ENCODE data around the gene MGAT5B. TPM values are rescaled to one million over a fixed set of nuclear protein-coding genes. Genes with fewer than 3 reads are reported as not detected.

MGAT5B gene
- total RNA-seq, 4 donors from 2014 or later, result 0.19 to 0.47 TPM; not detected in 2

DNA sequence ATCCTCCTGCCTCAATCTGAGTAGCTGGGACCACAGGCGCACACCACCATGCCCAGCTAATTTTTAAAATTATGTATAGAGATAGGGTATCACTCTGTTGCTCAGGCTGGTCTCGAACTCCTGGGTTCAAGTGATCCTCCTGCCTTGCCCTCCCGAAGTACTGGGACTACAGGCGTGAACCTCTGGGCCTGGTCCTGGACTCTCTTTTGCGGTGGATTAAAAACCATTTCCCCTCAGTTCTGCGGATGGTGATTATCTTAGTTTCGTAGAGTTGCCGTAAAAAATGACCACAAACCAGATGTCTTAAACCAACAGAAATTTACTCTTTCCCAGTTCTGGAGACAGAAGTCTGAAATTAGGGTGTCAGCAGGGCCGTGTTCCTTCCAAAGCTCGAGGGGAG is 28.8 kb downstream of the MGAT5B start:
- no peak for TF ChIP-seq POLR2A (IDR thresholded peaks at IDR 0.05)
- TF ChIP-seq, protein P1, sequence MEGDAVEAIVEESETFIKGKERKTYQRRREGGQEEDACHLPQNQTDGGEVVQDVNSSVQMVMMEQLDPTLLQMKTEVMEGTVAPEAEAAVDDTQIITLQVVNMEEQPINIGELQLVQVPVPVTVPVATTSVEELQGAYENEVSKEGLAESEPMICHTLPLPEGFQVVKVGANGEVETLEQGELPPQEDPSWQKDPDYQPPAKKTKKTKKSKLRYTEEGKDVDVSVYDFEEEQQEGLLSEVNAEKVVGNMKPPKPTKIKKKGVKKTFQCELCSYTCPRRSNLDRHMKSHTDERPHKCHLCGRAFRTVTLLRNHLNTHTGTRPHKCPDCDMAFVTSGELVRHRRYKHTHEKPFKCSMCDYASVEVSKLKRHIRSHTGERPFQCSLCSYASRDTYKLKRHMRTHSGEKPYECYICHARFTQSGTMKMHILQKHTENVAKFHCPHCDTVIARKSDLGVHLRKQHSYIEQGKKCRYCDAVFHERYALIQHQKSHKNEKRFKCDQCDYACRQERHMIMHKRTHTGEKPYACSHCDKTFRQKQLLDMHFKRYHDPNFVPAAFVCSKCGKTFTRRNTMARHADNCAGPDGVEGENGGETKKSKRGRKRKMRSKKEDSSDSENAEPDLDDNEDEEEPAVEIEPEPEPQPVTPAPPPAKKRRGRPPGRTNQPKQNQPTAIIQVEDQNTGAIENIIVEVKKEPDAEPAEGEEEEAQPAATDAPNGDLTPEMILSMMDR (IDR thresholded peaks at IDR 0.05), result no peak

DNA sequence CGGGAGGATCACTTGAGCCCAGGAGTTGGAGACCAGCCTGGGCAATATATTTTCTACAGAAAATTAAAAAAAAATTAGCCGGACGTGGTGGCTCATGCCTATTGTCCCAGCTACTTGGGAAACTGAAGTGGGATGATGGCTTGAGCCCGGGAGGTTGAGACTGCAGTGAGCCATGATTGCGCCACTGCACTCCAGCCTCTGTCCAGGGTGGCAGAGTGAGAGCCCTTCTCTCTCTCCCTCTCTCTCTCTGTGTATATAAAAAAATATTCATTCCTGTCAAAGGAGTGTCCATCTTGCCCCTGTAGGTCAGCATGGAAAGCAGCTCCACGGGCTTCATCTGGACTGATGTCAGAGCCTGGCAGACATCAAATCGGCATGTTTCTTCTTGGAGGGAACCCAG is 31.2 kb downstream of the MGAT5B start:
- H3K4me3 ChIP-seq (ENCODE audit: low read depth, poor library complexity, severe bottlenecking), result no peak overlapping the region
- 76 to 86% methylated on average over 7 of the region's 7 CpGs for WGBS, 2 donors
- no peak for DNase-seq (ENCODE audit: low spot score in 2 of 2)
- no peak for TF ChIP-seq POLR2A (IDR thresholded peaks at IDR 0.05)
- TF ChIP-seq, protein P1 (IDR thresholded peaks at IDR 0.05), result no peak
- intact Hi-C loops (cut with DNase I; ENCODE audit: low total_unique reads), result no loop called here

More for the DNA sequence above, 28.8 kb downstream of the MGAT5B start:
- H3K4me3 ChIP-seq (ENCODE audit: low read depth, poor library complexity, severe bottlenecking), result no peak overlapping the region
- WGBS, 2 donors, result 82 to 83% methylated on average over 10 of the region's 10 CpGs
- intact Hi-C loops (cut with DNase I; ENCODE audit: low total_unique reads), result no loop called here
- no peak for DNase-seq (ENCODE audit: low spot score in 2 of 2)

DNA sequence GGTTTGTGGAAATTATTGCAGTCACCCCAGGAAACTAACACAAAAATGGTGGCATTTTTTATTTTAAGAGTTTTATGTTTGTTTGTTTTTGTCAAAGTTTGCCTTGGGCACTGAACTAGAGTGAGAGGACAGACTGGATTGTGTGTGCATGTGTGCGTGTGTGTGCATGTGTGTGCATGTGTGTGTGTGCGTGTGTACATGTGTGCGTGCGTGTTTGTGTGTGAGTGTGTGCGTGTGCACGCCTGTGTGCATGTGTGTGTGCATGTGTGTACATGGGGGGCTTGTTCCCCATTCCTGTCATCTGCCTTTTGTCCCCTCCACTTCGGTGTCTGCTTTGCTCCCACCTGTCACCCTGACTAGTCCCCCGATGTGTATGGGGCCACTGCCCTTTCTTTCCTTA is 32.5 kb downstream of the MGAT5B start:
- 79 to 92% methylated on average over 8 of the region's 8 CpGs for WGBS, 2 donors
- no peak for TF ChIP-seq POLR2A (IDR thresholded peaks at IDR 0.05)
- TF ChIP-seq, protein P1 (IDR thresholded peaks at IDR 0.05), result no peak
- no peak overlapping the region for H3K4me3 ChIP-seq (ENCODE audit: low read depth, poor library complexity, severe bottlenecking)
- intact Hi-C loops (cut with DNase I; ENCODE audit: low total_unique reads), result no loop called here
- DNase-seq (ENCODE audit: low spot score in 2 of 2), result no peak

DNA sequence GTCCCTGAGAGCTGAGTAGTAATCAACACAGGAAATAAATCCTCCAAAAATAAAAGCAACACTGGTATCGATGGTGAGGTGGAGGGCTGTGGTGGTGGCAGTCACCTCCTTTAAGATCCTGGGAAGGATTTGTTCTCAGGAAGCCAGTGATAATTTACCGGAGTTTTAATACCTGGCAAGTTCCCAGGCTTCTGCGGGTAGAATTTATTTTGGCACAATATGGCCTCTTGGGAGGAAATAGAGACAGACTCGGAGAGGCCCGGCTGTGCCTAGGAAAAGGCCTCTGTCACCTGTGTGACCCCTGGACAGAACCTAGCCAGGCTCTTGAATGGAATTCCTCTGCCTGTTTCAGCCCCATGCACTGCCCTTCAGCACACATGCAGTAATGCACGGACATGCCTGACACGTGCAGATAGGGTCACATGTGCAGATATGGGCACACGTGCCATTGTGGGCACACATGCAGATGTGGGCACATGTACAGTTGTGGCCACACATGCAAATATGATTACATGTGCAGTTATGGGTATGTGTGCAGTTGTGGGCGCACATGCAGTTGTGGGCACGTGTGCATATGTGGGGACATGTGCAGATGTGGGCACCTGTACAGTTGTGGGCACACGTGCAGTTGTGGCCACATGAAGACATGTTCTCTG is 33.5 kb downstream of the MGAT5B start:
- TF ChIP-seq, protein P1 (IDR thresholded peaks at IDR 0.05), result no peak
- TF ChIP-seq POLR2A (IDR thresholded peaks at IDR 0.05), result no peak
- DNase-seq (ENCODE audit: low spot score in 2 of 2), result no peak
- 39 to 54% methylated on average over 11 of the region's 11 CpGs for WGBS, 2 donors
- intact Hi-C loops (cut with DNase I; ENCODE audit: low total_unique reads), result no loop called here
- no peak overlapping the region for H3K4me3 ChIP-seq (ENCODE audit: low read depth, poor library complexity, severe bottlenecking)

DNA sequence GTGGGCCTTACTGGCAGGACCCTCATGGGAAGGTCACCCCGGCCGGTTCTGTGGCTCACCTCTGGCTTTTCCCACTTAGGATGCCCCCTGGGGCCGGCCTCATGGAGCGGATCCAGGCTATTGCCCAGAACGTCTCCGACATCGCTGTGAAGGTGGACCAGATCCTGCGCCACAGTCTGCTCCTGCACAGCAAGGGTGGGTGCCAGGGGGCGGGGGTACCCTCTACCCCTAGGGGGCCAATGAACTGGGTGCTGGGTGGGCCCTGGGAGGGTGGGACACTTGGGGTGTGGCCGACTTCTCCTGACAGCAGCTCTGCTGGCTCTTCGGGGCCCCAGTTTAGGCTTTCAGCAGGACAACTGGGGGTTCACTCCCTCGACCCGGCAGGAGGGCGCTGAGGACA is 34.3 kb downstream of the MGAT5B start:
- no peak overlapping the region for H3K4me3 ChIP-seq (ENCODE audit: low read depth, poor library complexity, severe bottlenecking)
- TF ChIP-seq POLR2A (IDR thresholded peaks at IDR 0.05), result no peak
- TF ChIP-seq, protein P1 (IDR thresholded peaks at IDR 0.05), result no peak
- WGBS, 2 donors, result 81 to 89% methylated on average over 10 to 12 of the region's 14 CpGs
- DNase-seq (ENCODE audit: low spot score in 2 of 2), result no peak
- intact Hi-C loops (cut with DNase I; ENCODE audit: low total_unique reads), result no loop called here

DNA sequence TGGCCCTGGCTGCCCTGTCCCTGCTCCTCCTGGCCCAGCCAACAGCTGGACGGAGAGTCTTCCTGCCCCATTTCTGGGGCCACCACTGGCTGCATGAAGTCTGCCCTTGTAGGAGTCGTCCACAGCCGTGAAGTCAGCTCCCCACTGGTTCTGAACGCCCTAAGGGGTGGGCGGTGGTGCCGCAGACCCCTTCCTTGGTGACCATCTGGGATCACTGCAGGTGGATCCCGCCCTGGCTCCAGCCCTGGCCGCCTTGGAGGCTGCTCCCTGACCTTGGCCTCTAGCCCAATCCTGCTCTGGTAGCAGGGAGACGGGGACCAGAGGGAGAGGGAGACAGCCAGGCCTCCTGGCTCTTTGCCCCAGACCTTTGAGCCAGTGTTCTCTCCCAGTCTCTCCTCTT is 35.4 kb downstream of the MGAT5B start:
- intact Hi-C loops (cut with DNase I; ENCODE audit: low total_unique reads), result no loop called here
- H3K4me3 ChIP-seq (ENCODE audit: low read depth, poor library complexity, severe bottlenecking), result no peak overlapping the region
- TF ChIP-seq POLR2A (IDR thresholded peaks at IDR 0.05), result no peak
- TF ChIP-seq, protein P1 (IDR thresholded peaks at IDR 0.05), result no peak
- DNase-seq (ENCODE audit: low spot score in 2 of 2), result no peak
- 75 to 76% methylated on average over 9 of the region's 9 CpGs for WGBS, 2 donors

Measured in lower leg skin (tissue), 4 donors.